IMR-90 (cell line): ENCODE results near the gene CCR5.

Experiments
- BHLHE40 ChIP-seq: fragments of 150-350 bp; IDR thresholded peaks from 2 replicates; pipeline ENCODE4 v1.6.1; 2016; ENCODE audit warnings: mild to moderate bottlenecking, low read depth, low read length
- CTCF ChIP-seq: conservative IDR thresholded peaks from 2 replicates; pipeline ENCODE4 v1.5.1; 2012; ENCODE audit warnings: mild to moderate bottlenecking, low read depth, low read length, improper control_type of control experiment
- MAZ ChIP-seq: IDR thresholded peaks from 2 replicates; pipeline ENCODE4 v1.6.1; 2012; ENCODE audit warnings: low read depth, mild to moderate bottlenecking, low read length, improper control_type of control experiment, moderate library complexity, borderline replicate concordance
- POLR2A ChIP-seq: IDR thresholded peaks from 2 replicates; pipeline ENCODE4 v1.6.1; 2012; ENCODE audit warnings: mild to moderate bottlenecking, low read depth, low read length
- RFX5 ChIP-seq: IDR thresholded peaks from 2 replicates; pipeline ENCODE4 v1.8.0; 2012; ENCODE audit warnings: low read depth, mild to moderate bottlenecking, low read length, moderate library complexity
- USF2 ChIP-seq: fragments of 150-350 bp; IDR thresholded peaks from 2 replicates; pipeline ENCODE4 v1.6.1; 2017; ENCODE audit warnings: mild to moderate bottlenecking, antibody characterized with exemption, low read length, low read depth

GRCh38 chr3:46359733-46360493 lies 10.8 kb upstream of the CCR5 start:
- no peak for TF ChIP-seq POLR2A
- no peak for TF ChIP-seq CTCF
- TF ChIP-seq RFX5, result no peak
- no peak for TF ChIP-seq MAZ
- no peak for TF ChIP-seq USF2
- TF ChIP-seq BHLHE40, result no peak
